GM19035 (cell line): ENCODE data around the gene ILKAP.

Experiments
- ATAC-seq: cut with Tn5 transposase; IDR thresholded peaks from one replicate; pipeline ENCODE4 v1.9.1; 2021; ENCODE audit not compliant: unreplicated experiment

Gene ILKAP

GRCh38 chr2:238237431-238238135, 34.1 kb upstream of the ILKAP start:
- no peak for ATAC-seq

- no peak for ATAC-seq
Measured at GRCh38 chr2:238236571-238236970, 33.1 kb upstream of the ILKAP start.

- ATAC-seq: no peak
Measured at GRCh38 chr2:238235856-238236255, 32.4 kb upstream of the ILKAP start.

- ATAC-seq: no peak
Measured at GRCh38 chr2:238235331-238235732, 31.8 kb upstream of the ILKAP start.

- no peak for ATAC-seq
Measured at GRCh38 chr2:238233625-238234024, 30.1 kb upstream of the ILKAP start.

- ATAC-seq: no peak
Measured at GRCh38 chr2:238231809-238232208, 28.3 kb upstream of the ILKAP start.

- ATAC-seq: no peak
Measured at GRCh38 chr2:238231251-238231793, 27.8 kb upstream of the ILKAP start.

GRCh38 chr2:238230699-238231098, 27.2 kb upstream of the ILKAP start:
- no peak for ATAC-seq

- ATAC-seq: no peak
Measured at GRCh38 chr2:238228700-238229099, 25.2 kb upstream of the ILKAP start.

GRCh38 chr2:238227587-238228032, 24.1 kb upstream of the ILKAP start:
- ATAC-seq: no peak

GRCh38 chr2:238226698-238227586, 23.4 kb upstream of the ILKAP start:
- no peak for ATAC-seq

- no peak for ATAC-seq
Measured at GRCh38 chr2:238225911-238226697, 22.6 kb upstream of the ILKAP start.

- ATAC-seq: no peak
Measured at GRCh38 chr2:238225121-238225520, 21.6 kb upstream of the ILKAP start.

- ATAC-seq: no peak
Measured at GRCh38 chr2:238224356-238225035, 21.0 kb upstream of the ILKAP start.

- ATAC-seq: no peak
Measured at GRCh38 chr2:238220892-238221521, 17.5 kb upstream of the ILKAP start.

GRCh38 chr2:238220274-238220891, 16.9 kb upstream of the ILKAP start:
- no peak for ATAC-seq

- ATAC-seq: no peak
Measured at GRCh38 chr2:238216651-238217184, 13.2 kb upstream of the ILKAP start.

GRCh38 chr2:238207006-238207405, 3.5 kb upstream of the ILKAP start:
- no peak for ATAC-seq

- ATAC-seq: peak; percentile 25
Measured at GRCh38 chr2:238203973-238204683, 633 bp upstream of the ILKAP start.
